NCI-H2029 (cell line): ENCODE results near the gene SGTA.

Source experiments
- DNase-seq: peaks from one replicate; lab custom pipeline; 2025; lab: John Stamatoyannopoulos, UW

Gene SGTA

GRCh38 chr19:2809387-2810140 is 26.5 kb upstream of the SGTA start:
- DNase-seq: no peak

- no peak for DNase-seq
Observed at GRCh38 chr19:2808129-2808941, 25.3 kb upstream of the SGTA start.

- no peak for DNase-seq
Observed at GRCh38 chr19:2807379-2808128, 24.5 kb upstream of the SGTA start.

- DNase-seq: no peak
Observed at GRCh38 chr19:2806736-2807378, 23.8 kb upstream of the SGTA start.

- DNase-seq: no peak
Observed at GRCh38 chr19:2805991-2806649, 23.0 kb upstream of the SGTA start.

- no peak for DNase-seq
Observed at GRCh38 chr19:2805261-2805900, 22.3 kb upstream of the SGTA start.

GRCh38 chr19:2804156-2805004 is 21.3 kb upstream of the SGTA start:
- DNase-seq: no peak

GRCh38 chr19:2803486-2804155 is 20.5 kb upstream of the SGTA start:
- DNase-seq: no peak

DNA sequence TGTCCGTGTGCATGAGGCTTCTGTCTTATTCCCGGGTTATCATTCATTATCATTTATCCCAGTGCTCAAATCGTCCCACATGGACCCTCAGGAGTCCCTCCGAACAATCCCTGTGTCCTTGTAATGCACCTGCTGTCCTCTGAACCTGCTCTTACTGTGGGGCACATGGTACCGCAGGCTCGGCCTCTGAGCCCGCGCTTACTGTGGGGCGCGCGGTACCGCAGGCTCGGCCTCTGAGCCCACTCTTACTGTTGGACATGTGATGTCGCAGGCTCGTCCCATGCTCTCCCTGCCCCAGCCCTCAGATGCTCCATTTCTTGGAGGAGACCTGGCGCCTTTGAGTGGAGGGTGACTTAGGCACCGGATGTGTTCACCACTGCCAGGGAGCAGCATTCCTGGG is 19.8 kb upstream of the SGTA start:
- DNase-seq: no peak

DNA sequence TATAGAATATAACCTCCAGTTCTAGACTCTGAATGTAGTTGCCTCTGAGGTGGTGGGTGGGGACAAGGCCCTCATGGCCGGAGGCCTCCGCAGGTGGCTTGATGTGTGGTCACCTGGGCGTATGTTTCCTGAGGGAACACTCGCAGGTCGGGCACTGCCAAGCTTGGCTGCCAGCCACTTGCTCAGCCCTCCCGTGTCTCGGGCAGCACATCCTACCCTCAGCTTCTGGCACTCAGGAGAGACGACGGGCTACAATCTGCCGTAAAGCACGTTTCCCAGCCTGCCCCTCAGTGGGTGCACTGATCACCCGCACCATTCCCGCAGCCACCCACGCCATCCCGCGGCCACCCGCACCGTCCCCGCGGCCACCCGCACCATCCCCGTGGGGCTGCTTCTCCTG is 17.4 kb upstream of the SGTA start:
- DNase-seq: no peak

GRCh38 chr19:2799273-2800020 is 16.4 kb upstream of the SGTA start:
- no peak for DNase-seq

GRCh38 chr19:2798733-2799132 is 15.7 kb upstream of the SGTA start:
- no peak for DNase-seq

DNA sequence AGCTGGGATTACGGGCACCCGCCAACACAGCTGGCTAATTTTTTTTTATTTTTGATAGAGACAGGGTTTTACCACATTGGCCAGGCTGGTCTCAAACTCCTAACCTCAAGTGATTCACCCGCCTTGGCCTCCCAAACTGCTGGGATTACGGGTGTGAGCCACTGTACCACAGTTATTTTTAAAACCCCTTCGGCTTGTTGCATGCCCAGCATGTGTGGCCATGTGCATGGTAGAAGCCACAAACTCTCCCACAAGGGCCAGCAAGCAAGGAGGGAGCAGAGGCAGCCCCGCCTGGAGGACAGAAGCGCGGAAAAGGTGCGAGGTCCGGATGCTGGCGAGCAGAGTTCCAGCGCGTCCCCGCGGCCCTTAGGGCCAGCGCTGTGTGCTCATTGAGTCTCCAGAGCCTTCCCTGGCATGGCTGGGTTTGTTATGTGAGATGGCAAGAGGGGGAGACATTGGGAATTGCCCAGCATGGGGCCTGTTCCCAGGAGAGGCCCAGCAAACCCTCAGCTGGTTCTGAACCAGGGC is 15.1 kb upstream of the SGTA start:
- DNase-seq: no peak

DNA sequence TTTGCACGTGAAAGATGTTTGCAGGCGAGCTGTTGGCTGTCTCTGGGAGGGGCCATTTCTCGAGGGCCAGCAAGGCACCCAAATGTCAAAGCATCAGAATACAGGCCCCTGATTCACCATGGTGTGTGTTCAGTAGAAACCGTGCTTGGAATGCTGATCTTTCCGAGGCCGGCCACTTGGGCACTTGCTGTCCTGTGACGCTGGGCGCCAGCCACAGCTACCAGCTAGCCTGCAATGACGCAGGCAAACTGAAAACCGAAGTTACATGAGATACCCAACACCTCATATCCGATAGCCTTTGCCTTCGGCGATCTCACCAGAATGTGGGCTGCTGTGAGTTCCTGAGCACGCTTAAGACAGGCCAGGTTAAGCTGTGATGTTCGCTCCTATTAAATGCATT is 14.2 kb upstream of the SGTA start:
- no peak for DNase-seq

DNA sequence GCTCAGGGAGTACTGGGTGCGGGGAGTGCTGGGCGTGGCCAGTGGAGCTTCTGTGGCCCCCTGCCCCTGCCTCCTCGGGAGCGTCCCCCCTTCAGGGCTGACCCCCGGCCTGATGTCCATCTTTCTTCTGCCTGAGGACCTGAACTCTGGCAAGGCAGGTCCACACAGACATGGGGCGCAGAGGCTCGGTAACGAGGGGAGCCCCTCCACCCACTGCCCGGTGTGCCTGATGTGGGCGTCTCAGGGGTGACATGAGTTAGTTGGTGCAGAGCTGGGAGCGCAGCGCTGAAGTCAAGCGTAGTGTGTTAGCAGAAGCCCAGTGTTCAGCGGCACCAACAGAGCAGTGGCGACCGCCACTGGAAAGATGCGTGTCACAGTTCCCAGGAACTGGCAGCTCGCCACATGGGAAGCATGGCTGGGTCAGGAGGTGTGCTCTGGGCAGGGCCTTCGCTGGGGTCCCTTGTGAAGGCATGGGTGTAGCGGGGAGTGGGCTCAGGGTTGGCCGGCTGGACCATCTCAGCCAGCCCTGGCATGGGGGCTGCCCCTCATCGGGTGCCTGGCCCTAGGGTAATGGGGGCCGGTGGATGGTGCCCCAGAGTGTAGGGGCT is 13.7 kb upstream of the SGTA start:
- DNase-seq: no peak

DNA sequence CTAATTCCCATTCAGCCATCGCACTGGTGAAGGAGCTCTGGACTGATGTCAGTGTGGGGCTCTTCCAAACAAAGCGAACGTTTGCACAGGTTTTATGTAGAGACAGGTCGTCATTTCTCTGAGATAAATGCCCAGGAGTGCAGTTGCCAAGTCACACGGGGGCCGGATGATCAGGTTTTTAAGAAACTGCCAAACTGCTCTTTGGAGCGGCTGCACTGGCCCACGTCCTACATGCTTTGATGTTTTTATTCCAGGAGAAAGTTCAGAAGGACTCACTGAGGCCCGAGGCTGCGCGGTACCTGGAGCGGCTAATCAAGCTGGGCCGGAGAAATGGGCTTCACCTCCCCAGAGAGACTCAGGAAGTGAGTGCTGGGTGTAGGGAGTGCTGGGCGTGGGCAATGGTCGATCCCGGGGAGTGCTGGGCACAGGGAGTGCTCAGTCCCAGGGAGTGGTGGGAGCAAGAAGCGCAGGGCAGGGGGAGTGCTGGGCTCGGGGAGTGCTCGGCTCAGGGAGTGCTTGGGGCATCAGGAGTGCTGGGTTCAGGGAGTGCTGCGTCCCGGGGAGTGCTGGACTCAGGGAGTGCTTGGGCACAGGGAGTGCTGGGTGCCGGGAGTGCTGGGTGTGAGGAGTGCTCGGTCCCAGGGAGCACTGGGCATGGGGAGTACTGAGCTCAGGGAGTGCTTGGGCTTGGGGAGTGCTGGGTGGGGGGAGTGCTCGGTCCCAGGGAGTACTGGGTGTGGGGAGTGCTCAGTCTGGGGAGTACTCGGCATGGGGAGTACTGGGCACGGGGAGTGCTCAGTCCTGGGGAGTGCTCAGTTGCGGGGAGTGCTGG is 13.0 kb upstream of the SGTA start:
- DNase-seq: no peak

DNA sequence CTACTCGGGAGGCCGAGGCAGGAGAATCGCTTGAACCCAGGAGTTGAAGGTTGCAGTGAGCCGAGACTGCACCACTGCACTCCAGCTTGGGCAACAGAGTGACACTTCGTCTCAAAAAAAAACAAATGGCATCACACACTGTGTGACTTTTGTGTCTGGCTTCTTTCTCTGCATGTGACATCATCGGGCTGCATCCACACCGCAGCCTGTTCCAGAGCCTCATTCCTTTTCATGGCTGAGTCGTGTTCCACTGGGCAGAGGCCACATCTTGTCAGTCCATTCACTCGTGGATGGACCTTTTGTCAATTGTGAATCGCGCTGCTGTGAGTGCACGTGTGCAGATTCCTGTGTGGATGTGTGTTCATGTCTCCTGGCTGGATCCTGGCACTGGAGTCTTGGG is 10.5 kb upstream of the SGTA start:
- no peak for DNase-seq
